HG03159 (cell line): ENCODE measurements around the gene CYP17A1.
"Not testable (repeated sequence)": the region's sequence is repeated elsewhere in the genome, so short reads cannot be mapped to it uniquely, and the experiment has no call there.

Source experiments
- ATAC-seq: cut with Tn5 transposase; IDR thresholded peaks from one replicate; pipeline ENCODE4 v1.9.1; 2021; ENCODE audit warnings: mild to moderate bottlenecking, moderate library complexity; ENCODE audit not compliant: unreplicated experiment

The CYP17A1 gene

GRCh38 chr10:102838276-102838927 is 1.2 kb upstream of the CYP17A1 start:
- ATAC-seq: not testable (repeated sequence)

GRCh38 chr10:102835007-102835482 is 2.2 kb downstream of the CYP17A1 start:
- ATAC-seq: peak; percentile 50

DNA sequence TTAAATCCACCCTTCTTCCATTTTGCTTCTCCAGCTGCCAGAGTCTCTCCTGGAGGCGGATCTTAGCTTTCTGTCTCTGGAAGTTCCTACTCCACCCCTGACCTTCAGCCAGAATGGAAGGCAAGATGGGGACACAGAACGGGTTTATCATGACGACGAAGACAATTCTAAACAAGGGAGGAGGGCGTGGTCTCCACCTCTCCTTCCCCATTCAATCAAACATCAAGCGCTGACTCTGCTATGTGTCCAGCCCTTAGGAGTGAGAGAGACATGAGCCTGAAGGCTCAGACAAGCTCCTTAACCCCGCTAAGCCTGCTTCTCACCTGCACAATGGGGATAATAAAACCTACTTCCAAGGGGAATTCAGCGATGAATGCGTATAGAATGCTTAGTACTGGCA is 3.1 kb downstream of the CYP17A1 start:
- no peak for ATAC-seq

DNA sequence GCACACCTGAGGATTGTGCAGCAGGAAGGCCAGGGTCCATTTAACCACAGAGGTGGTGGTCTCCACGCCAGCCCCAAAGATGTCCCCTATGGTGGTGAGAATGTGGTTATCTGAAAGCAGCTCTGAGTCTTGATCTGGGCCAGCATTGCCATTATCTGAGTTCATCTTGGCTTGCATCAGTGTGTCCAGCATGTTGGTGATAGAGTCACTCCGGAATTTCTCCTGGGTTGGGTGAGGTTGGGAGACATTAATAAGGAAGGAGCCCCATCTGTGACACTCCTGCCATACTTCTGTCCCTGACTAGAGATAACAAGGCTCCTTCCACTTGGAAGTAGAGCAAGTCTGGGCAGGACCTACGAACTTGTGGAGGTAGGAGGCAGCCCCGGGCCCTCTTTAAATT is 4.2 kb downstream of the CYP17A1 start:
- no peak for ATAC-seq

DNA sequence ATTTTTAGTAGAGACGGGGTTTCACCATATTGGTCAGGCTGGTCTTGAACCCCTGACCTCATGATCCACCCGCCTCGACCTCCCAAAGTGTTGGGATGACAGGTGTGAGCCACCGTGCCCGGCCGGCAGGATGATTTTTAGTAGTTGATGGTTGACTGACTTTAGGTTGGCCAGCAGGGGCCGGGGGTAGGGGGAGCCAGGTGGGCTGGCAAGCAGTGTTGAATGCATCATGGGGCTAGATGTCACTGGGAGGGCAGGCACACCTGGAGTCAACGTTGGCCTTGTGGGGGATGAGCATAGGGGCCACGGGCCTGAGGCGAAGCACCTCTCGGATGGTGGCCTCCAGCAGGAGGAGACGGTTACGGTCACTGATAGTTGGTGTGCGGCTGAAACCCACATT is 5.0 kb downstream of the CYP17A1 start:
- ATAC-seq: no peak

- ATAC-seq: no peak
These were observed 5.7 kb downstream of the CYP17A1 start for GRCh38 chr10:102831322-102832071.

GRCh38 chr10:102827597-102827975 is 9.6 kb downstream of the CYP17A1 start:
- ATAC-seq: no peak

- no peak for ATAC-seq
These were observed 10.9 kb downstream of the CYP17A1 start for GRCh38 chr10:102826148-102826796.

DNA sequence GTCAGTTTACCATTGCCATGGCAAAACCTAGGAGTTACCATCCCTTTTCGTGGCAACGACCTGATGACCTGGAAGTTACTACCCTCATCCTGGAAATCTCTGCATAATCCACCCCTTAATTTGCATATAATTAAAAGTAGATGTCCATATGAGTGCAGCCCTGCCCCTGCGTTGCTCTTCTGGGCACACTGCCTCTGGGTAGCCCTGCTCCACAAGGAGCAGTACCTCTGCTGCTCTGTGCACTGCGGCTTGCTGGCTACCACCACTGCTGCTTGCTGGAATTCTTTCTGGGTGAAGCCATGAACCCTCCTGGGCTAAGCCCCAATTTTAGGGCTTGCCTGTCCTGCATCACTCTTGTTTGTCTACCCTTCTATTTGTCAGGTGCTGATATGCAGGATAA is 12.5 kb downstream of the CYP17A1 start:
- ATAC-seq: no peak

- no peak for ATAC-seq
These were observed 15.0 kb downstream of the CYP17A1 start for GRCh38 chr10:102822222-102822621.

DNA sequence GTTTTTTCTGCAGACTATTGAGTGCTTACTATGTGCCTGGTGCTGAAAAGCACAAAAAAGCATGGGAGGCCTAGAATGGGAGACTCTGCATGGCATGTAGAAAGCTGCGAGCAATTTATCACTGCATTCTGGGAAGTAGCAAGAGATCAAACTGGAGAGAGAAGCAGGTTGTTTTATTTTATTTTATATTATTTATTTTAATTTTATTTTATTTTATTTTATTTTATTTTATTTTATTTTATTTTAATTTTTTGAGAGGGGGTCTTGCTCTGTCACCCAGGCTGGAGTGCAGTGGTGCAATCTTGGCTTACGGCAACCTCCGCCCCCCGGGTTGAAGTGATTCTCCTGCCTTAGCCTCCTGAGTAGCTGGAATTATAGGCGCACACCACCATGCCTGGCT is 17.2 kb downstream of the CYP17A1 start:
- not testable (repeated sequence) for ATAC-seq

DNA sequence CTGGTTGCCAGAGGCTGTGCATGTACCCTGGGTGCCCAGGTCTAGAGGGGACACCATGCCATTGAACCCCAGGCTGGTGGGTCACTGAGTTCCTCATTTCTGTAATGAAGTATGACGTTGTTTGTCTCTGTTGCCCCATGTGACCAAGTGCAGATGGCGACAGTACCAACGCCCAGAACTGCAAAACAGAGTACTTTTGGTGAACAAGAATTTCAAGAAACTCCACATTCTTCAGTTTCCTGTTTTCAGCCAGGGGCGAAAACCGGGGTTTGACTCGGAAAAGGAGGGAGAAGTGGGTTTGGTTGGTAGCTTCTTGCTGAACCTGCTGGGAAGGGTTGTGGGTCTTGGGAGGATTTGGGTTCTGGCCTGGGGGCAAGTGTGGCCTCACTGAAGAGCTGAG is 18.2 kb downstream of the CYP17A1 start:
- no peak for ATAC-seq

- no peak for ATAC-seq
These were observed 20.0 kb downstream of the CYP17A1 start for GRCh38 chr10:102817175-102817574.

GRCh38 chr10:102815790-102816549 is 21.2 kb downstream of the CYP17A1 start:
- ATAC-seq: no peak

DNA sequence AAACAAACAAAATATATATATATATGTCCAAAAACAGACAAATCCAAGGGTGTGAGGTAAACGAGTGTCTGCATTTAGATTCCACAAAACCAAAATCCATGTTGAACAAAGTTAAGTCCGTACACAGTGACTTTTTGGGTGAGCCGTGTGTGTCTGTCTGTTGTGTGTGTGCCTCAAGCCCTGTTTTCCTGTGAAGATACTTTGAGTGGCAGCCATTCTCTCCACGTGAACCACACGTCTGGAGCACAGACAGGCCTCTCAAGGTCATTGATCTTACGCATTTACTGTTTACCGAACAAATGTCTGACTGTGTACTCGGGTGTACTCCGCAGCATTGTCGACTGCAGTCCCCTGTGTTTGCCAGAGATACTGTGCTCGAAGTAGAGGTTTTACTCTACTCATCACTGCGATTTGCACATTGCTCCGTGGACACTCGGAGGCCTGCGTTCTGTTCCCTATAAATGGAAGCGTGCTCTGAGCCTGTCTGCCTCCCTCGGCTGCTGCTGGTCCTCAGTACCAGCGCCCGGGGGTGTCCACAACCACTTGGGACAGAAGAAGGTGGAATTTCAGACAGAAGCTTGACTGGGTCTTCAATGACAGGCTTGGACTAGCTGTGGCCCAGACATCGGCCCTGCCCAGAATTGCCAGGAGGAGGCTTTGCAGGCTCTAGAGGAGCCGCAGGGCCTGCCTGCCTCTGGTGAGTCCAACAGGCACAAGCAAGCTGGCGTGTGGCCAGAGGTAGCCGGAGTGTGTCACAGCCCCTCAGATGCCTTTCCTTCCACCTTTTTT is 22.1 kb downstream of the CYP17A1 start:
- no peak for ATAC-seq

DNA sequence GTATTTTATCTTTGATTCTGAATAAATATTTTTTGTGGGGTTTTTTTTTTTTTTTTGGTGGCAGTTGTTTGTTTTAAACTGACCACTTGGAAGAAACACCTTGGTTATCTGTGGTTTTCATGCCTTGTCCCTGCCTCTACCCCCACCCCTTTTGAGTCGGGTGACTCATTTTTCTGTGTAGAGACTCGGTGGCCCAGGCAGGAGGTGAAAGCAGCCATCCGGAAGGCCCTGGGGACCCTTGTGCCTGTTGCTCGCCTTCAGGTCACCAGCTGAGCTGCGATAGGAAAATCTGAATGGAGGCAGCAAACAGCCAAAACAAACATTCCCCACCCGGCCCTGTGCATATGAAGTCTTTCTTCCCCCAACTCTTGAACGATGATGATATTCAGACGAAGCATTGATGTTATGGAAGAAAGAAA is 22.8 kb downstream of the CYP17A1 start:
- no peak for ATAC-seq

DNA sequence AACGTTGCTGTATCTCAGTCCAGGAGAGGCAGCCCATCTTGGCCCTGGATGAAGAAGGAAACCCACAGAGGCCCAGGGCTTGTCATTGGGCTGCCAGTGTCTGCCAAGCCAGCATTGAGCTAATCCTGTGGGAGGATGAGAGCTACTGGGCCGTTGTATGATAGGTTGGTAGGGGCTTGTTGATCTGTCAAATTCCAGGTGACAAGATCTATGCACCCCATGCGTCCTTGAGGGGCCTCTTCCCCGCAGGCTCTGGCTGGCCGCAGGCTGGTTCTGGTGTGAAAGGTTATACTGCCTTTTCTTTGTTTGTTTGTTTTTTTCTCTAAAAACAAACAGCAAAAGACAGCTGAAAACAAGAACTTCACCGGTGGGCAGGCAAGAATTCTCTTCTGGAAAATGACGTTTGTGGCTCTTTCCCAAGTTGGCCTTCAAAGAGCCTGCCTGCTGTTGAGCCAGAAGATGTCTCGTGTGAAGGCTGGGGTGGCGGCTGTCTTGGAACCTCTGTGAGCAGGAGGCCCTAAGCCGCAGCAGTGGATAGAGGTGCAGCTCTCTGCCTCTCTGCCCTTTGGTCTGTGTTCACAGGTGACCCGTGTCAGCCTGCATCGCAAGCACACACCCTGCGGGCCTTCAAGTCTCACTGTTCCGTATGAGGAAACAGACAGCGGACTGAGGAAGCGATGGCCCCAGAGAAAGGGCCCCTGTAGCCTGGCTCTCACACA is 23.3 kb downstream of the CYP17A1 start:
- ATAC-seq: no peak

DNA sequence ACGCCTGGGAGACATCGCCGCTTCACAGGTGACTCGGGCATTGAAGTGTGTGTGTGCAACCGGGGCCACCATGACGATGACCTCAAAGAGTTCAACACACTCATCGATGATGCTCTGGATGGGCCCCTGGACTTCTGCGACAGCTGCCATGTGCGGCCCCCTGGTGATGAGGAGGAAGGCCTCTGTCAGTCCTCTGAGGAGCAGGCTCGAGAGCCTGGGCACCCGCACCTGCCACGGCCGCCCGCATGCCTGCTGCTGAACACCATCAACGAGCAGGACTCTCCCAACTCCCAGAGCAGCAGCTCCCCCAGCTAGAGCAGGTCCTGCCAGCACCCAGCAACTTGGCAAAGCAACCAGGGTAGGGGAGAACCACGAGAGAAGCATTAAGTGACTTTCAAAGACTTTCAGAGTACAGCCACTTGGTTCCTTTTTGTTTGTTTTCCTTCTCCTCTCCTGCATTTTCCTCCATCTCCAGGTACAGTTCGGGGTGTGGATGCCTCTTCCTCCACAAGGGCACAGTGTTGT is 24.1 kb downstream of the CYP17A1 start:
- no peak for ATAC-seq

DNA sequence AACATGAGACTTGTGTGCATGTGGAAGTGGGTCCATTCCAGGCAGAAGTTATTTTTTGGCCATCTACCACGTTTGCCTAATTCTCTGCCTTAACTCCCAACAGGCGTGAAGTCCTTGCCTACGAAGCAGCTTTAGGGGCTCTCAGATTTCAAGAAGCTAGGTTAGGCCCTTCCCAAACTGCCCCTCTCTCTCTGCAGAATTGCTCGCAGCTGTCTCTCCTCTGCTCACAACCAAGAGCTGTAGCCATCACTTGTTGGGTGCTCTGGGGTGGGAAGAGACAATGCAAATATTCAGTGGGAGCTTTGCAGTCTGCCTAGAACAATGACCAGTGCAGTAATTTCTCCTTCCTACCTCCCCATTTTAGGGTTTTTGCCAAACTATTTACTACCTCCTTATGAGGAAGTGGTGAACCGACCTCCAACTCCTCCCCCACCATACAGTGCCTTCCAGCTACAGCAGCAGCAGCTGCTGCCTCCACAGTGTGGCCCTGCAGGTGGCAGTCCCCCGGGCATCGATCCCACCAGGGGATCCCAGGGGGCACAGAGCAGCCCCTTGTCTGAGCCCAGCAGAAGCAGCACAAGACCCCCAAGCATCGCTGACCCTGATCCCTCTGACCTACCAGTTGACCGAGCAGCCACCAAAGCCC is 24.9 kb downstream of the CYP17A1 start:
- ATAC-seq: no peak
